NCI-H187 treated with DMSO at 0.1 percent for 48 hours (cell line): ENCODE measurements around the gene OTUB2.
"Not testable (repeated sequence)": the region's sequence is repeated elsewhere in the genome, so short reads cannot be mapped to it uniquely, and the experiment has no call there.

ENCODE experiments used
- DNase-seq: peaks from one replicate; lab custom pipeline; 2025; lab: John Stamatoyannopoulos, UW

OTUB2 gene

DNA sequence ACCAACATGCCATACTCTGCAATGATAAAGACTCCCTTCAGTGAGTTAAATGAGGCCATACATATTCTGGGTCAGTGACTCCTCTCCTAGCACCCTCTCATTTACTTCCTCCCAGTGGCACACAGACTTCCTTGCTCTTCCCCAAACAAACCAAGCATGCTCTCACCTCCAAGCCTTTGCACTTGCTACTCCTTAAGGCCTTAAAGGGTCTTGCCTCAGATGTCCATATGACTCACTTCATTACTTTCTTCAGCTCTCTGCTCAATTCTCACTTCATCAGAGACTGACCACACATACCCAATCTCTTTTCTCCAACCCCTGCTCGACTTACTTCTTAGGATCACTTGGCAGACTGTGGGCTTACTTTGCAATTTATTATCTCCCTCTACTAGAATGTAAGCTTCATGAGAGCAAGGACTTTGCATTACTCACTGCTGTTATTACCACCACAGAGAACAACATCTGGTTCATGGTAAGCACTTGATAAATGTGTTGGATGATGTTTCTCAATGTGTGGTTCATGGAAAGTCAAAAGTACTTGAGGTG lies 32.1 kb downstream of the OTUB2 start:
- DNase-seq: no peak

DNA sequence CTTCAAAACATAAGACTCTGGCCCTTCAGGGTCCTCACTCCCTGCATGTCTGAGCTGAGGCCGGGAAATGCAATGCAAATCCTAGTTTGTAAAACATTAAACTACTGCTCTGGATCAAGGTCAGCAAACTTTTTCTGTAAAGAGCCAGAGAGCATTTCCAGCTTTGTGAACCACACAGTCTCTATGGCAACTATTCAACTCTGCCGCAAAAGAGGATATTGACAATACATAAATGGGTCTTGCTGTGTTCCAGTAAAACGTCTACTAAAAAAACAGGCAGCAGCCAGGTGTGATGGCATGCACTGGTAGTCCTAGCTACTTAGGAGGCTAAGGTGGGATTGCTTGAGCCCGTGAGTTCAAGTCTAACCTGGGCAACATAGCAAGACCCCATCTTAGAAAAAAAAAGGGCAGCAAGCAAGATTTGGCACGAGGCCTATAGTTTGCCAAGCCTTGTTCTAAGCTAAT lies 32.6 kb downstream of the OTUB2 start:
- DNase-seq: no peak

DNA sequence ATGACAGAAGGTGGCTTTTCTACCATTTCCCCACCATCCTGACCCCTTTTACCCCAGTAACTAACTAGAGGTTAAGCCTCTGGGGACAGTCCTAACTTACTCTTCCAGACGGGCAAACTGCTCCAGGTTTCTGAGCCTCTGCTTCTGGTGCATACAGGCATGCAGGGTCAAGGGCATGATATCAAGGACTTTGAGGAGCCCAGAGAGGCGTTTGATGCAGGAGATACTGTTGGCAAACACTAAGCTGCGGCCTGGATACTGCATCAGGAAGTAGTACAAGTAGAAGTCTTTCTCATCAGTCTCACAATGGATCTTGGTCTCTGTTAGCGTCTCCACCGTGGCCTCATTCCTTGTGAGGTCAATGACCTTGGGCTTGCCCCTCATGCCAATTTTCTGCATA lies 33.9 kb downstream of the OTUB2 start:
- no peak for DNase-seq

DNA sequence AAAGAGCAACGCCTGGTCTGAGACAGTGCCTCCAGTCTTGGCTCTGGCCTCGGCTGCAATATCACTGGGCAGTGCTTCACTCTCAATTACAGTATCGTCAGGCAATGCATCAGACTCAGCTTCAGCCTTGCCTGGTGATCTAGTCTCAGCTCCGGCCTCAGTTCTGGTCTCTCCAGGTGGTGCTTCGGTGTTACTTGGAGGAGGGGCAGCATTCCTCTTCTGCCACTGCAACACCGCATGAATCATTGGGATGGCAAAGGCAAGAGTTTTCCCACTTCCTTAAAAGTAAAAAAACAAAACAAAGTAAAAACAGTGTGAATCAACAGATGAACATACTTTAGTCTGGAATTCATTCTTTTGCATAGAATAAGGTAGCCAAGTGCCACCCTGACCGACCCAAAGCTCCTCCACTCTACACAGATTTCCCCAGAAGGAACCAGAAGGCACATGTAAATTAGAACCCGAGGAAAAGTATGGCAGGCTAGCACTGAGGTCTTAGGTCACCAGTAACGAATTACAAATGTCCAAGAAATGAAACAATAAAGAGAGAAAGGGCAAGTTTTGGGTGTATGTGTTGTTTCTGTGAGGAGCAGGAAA lies 36.3 kb downstream of the OTUB2 start:
- DNase-seq: no peak

DNA sequence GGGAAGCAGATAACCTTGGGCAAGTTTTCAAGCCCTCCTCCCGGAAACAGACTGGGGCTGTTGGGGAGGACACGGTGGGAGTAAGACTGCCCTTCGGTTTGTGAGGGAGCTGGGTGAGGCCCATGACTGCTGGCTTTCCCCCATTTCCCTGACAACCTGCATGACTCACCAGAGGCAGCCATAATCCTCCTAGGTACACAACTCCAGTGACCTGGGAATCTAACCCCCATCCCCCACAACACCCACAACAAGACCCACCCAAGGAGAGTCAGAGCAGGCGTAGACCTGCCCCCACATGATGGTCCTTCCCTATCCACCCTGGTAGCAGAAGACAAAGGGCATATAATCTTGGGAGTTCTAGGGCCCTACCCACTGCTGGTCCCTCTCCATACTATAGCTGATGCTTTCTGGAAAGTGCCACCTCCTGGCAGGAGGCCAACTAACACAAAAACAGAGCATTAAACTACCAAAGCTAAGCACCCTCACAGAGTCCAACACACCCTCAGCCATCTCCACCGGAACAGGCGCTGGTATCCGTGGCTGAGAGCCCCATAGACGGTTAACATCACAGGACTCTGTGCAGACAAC lies 40.0 kb downstream of the OTUB2 start:
- no peak for DNase-seq

DNA sequence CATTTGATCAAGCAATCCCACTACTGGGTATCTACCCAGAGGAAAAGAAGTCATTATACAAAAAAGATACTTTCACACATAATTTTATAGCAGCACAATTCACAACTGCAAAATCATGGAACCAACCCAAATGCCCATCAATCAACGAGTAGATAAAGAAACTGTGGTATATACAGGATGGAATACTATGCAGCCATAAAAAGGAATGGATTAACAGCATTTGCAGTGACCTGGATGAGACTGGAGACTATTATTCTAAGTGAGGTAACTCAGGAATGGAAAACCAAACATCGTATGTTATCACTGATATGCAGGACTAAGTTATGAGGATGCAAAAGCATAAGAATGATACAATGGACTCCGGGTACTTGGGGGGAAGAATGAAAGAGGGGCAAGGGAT lies 45.9 kb downstream of the OTUB2 start:
- DNase-seq: not testable (repeated sequence)

DNA sequence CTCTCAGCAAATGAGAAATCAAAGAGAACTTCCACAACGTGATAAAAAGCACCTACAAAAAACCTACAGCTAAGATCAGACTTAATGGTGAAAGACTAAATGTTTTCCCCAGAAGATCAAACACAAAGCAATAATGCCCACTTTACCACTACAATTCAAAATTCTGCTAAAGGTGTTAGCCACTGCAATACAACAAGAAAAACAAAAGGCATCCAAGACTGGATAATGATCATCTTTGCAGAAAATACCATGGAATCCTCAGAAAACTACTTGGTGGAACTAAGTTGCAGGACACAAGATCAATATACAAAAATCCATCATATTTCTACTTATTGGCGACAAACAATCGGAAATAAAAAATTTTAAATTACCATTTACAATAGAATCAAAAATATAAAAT lies 48.4 kb downstream of the OTUB2 start:
- DNase-seq: no peak

DNA sequence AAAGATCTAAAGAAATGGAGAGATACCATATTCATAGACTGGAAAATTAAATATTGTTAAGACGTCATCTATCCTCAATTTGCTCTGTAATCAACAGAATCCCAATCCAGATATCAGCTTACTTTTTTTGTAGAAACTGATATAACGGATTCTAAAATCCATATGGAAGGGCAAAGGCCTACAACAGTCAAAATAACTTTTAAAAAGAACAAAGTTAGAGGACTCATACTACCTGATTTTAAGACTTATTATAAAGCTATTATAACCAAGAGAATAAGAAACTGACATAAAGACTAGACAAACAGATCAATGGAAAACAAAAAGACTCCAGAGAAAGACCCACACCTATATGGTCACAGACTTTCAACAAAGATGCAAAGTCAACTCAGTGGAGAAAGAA lies 48.9 kb downstream of the OTUB2 start:
- DNase-seq: no peak

DNA sequence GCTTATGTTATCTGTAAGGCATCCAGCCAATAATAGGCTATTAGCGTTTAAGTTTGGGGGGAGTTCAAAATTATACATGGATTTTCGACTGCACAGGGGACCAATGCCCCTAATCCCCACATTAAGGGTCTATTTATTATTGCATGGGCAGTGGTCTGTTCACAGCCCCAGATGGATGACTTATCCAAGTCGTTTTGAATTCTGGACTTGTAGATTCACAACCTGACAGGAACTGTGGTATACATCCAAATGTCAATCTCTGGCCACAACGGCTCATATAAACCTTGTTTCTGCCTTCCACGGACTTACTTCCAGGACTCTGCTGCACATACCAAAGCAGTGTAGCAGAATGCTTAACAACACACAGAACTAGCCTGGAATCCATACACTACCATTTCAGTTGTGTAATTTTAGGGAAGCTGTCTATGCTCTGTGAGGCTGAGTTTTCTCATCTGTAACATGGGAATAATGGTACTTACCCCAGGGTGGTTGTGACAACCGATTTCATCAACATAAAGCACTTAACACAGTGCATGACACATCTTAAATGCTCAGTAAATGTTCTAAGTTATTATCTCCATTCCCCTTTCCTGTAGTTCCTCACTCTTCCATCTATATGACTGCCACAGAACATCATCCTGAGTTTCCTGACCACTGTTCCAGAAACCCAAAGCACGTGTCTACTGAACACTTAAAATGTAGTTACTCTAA lies 51.1 kb downstream of the OTUB2 start:
- DNase-seq: no peak

DNA sequence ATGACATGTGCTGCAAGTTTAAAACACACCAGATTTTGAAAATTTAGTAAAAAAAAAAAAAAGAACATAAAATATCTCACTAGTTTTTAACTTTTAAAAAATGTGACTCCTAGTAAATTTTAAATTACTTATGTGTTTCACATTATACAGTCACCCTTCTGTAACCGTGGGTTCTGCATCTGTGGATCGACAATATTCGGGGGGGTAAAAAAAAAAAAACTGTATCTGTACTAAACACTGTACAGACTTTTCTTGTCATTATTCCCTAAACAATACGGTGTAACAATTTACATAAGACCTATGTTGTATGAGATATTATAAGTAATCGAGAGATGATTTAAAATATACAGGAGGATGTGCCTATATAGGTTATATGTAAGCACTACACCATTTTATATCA lies 51.7 kb downstream of the OTUB2 start:
- DNase-seq: no peak

DNA sequence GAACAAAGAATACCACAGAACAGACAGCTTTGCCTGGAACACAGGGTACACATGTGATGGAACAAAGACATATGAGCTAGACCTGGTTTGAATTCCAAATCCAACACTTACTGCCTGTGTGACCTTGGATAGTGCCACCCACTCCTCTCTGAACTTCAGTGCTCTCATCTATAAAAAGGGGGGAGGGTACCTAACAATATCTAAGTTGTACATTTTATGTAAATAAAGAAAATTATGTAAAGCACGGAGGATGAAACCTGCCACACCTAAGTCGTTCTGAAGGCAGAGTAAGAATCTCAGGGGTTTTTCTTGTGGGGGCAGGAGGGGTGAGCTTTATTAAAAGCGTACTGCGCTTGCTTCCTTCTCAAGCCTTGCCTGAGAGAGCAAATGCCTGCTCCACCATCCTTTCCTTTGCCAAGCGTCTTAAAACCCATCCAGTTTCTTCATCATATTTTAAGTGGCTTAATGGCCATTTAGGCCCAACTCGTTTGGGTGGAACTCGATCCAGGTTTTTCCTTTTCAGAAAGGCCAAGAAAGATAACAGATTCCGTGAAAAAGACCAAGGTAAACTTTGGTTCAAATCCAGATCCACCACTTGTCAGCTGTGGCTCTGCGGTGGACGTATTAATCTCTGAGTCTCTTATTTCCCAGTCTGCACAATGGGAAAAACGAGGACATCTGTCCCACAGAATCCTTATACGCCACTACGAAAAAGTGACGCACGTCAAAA lies 53.9 kb downstream of the OTUB2 start:
- DNase-seq: no peak

DNA sequence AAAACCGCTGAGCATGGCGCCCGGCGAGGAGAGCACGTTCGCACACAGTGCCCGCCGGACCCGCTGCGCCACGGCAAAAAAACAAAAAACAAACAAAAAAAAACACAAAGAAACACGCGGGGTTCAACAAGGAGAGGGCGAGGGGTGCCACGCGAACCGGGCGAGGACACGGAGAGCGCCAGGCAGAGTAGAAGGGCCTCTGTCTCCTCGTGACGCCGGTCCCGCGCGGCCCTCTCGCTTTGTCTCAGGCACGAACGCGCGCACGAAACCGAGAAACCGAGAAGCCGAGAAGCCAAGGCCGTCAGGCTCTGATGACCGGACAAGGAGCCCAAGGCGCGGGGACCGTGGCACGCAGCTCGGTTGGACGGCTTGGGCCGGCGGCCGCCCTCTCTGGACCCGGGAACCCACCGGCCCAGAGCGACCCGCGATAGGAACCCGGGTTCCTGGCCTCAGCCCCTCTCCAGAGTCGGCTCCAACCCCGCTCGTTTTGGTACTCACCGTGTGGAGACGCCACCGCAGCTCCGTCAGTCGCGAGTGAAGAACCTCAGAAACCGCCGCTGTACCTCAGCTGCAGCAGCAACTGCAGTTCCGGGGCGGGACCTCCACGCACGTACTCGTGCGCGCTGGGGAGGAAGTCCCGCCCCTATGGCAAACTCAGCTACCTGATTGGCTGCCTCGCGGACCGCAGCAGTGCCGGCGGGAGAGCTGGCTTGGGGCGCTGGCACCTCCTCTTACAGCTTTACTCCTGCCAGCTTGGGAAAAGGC lies 54.7 kb downstream of the OTUB2 start, which contains the start of the genes DDX24 and IFI27L1:
TSS of gene DDX24 (minus strand) at position 582 of the 765 bp plus-strand sequence. CDS start 1,460 bp downstream, outside the sequence.
TSS of gene IFI27L1 (plus strand) at position 690 of the 765 bp plus-strand sequence. CDS start 15,628 bp downstream, outside the sequence.
- peak; percentile 75 for DNase-seq

DNA sequence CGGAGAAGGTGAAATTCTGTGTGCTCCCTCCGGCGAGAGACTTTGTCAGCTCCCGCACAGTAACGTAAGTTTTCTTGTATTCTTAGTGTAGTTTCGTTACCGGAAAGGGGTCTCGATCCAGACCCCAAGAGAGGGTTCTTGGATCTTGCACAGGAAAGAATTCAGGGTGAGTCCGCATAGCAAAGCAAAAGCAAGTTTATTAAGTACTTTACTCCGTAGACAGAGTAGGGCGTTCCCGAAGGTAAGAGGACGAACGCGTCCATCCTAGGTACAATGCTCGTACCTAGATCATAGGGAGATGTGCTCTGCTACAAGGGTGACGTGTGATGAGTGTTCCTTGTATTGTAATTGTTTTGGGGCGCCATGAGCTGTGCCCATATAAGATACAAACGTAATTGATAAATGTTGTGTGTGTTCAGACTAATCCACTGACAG lies 55.3 kb downstream of the OTUB2 start:
- DNase-seq: no peak

DNA sequence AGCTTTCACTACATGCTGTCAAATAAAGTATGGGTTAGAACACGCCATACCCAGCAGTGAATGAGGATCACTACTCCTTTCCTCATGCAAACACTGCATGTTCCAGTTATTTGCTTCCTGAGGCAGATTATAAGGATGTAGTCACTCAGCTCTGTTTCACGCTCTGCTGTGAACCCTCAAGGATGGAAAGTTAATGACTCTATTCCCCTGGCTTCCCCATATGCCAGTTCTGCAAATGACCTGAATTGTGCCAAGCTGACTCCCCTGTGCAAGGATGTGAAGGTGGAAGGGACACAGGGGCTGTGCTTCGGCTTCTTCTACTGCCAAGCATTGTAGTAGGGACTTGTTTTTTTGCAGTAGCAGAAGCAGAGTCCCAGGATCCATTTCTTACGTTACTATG lies 61.8 kb downstream of the OTUB2 start:
- no peak for DNase-seq

DNA sequence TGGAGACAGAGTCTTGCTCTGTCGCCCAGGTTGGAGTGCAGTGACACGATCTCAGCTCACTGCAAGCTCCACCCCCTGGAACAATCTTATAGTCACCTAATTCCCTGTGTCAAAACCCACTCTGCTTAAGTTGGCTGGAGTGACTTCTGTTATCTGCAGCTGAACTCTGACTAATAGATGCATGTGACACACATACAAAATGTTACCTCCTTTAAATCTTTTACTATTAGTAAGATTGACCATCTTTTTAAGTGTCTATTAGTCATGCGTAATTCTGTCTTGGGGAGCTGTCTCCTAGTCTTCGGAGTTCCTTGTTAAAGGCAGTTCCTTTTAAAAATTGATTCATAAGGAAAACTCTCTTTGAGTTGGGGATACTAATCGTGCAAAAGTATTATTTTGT lies 62.4 kb downstream of the OTUB2 start:
- no peak for DNase-seq

DNA sequence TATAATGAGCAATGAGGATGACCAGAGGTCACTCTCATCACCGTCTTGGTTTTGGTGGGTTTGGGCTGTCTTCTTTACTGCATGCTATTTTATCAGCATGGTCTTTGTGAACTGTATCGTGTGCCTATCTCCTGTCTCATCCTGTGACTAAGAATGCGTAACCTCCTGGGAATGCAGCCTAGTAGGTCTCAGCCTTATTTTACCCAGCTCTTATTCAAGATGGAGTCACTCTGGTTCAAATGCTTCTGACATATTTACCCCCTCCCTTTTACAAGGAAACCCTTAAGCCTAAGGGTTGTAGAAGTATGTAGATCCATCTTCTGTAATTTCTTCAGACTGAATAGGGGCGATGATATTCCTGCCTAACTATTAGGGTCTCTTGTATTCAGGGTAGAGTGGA lies 63.3 kb downstream of the OTUB2 start:
- DNase-seq: no peak

DNA sequence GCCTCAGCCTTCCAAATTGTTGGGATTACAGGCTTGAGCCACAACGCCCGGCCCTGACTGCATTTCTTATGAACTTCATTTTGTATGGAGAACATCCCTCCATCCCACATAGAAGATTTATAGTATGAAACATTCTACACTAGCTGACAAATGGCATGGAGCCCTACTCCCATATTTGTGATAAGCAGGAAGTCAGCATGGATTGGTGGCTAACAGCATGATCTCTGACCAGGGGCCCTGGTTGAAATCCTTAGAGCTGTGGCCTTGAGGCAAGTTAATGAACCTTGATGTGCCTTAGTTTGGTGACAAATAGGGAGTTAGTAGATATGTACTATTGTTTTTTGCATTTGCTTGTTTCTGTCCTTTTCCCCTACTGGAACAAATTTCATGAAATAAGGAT lies 67.3 kb downstream of the OTUB2 start:
- no peak for DNase-seq

DNA sequence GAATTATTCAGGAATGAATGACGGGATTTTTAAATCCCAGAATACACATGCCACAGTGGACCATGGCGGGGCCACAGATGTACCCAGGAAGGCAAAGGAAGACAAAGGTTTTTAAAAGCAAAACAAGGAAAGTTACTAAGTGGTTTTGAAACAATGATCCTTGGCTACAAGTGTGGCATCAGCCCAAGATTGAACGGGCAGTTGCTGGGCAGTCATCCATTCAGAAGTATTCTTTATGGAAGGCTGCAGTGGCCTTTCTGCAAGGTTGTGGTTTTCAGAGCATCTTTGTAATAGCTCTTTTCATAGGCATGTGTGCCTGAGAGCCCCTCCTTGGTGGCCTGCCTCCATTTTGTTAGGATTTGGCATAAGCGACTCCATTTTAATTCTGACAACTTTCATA lies 71.0 kb downstream of the OTUB2 start:
- DNase-seq: no peak
